ENCODE data around the gene NAGK. TPM values are rescaled to one million over a fixed set of nuclear protein-coding genes. Genes with fewer than 3 reads are reported as not detected.
"Not testable (repeated sequence)": the region's sequence is repeated elsewhere in the genome, so short reads cannot be mapped to it uniquely, and the experiment has no call there.

The NAGK gene
- total and polyA plus RNA-seq, 2 of the 8 experiments (the other 6 are each of a cell fraction or from before 2014, with no cell fraction given): 57.9 to 59.9 TPM

GRCh38 chr2:71083297-71083696, 14.8 kb downstream of the NAGK start:
- not testable (repeated sequence) for H4K91ac ChIP-seq (replicated peaks; ENCODE audit: insufficient read length, low read length); H2BK120ac ChIP-seq (replicated peaks; ENCODE audit: low read depth, low read length); H2BK20ac ChIP-seq (ENCODE audit: low read length); H3K27ac ChIP-seq (ENCODE audit: low read depth, low read length); H3K36me3 ChIP-seq (ENCODE audit: control insufficient read depth in 2 of 4, insufficient read depth in 4 of 4, low read length in 3 of 4); H3K4me3 ChIP-seq (ENCODE audit: extremely low read depth in 1 of 4, insufficient read depth in 2 of 4, low read depth in 3 of 4, low read length in 4 of 4); H2BK15ac ChIP-seq (ENCODE audit: low read length); H2AK5ac ChIP-seq (ENCODE audit: low read depth, low read length); H3K79me2 ChIP-seq (ENCODE audit: control insufficient read depth in 1 of 2, insufficient read depth in 2 of 2, low read length in 2 of 2); H4K20me1 ChIP-seq (replicated peaks in 1 of 2; ENCODE audit: control insufficient read depth in 1 of 2, insufficient read depth in 2 of 2, low read length in 2 of 2); H3K4ac ChIP-seq (replicated peaks; ENCODE audit: insufficient read length, low read depth, low read length); H3K79me1 ChIP-seq (ENCODE audit: low read depth, low read length); H3K56ac ChIP-seq (replicated peaks; ENCODE audit: insufficient read length, low read depth, low read length); DNase-seq (ENCODE audit: low read depth in 1 of 2, low spot score in 2 of 2); H4K5ac ChIP-seq (ENCODE audit: insufficient read length, low read depth, low read length); H3K9me3 ChIP-seq (ENCODE audit: insufficient read depth in 2 of 2, low read depth in 1 of 2, low read length in 1 of 2); H2AFZ ChIP-seq (ENCODE audit: low read length); H3K23me2 ChIP-seq (ENCODE audit: low read depth, low read length); H3K18ac ChIP-seq (ENCODE audit: extremely low read depth, low read length); H2BK5ac ChIP-seq (ENCODE audit: low read depth, low read length); H3K9ac ChIP-seq (replicated peaks in 1 of 4; ENCODE audit: extremely low read depth in 1 of 4, low read depth in 3 of 4, low read length in 3 of 4); H4K8ac ChIP-seq (ENCODE audit: extremely low read depth, insufficient read depth, low read length); FAIRE-seq; H3K23ac ChIP-seq (ENCODE audit: insufficient read length); H3K4me2 ChIP-seq (ENCODE audit: insufficient read depth in 1 of 2, low read depth in 2 of 2, low read length in 2 of 2); H3K14ac ChIP-seq (ENCODE audit: insufficient read length); H3K27me3 ChIP-seq (replicated peaks in 1 of 4; ENCODE audit: control insufficient read depth in 3 of 4, extremely low read depth in 1 of 4, insufficient read depth in 3 of 4, low read length in 3 of 4); H2BK12ac ChIP-seq (ENCODE audit: low read depth, low read length)
- POLR2A ChIA-PET (ENCODE audit: partially characterized antibody): interaction anchor here (4.8 kb wide), 1 partner anchor 12 kb away, joined by 19 read pairs; no protein-coding TSS in a partner anchor
- H3K4me1 ChIP-seq (replicated peaks in 1 of 4; ENCODE audit: control insufficient read depth in 3 of 4, insufficient read depth in 4 of 4, low read length in 3 of 4): peaks cover 7 to 10% (median 7%) of the 10 kb centered on the region in 4 experiments
- WGBS, 2 experiments (ENCODE audit: extremely low coverage in 1 of 2, insufficient coverage in 1 of 2, insufficient read length in 1 of 2, insufficient replicate concordance in 2 of 2, low coverage in 1 of 2, low lambda C conversion rate in 2 of 2, missing lambda C conversion rate in 1 of 2): no CpG with 5 or more reads among the region's 3 CpGs
- CTCF ChIA-PET (ENCODE audit: partially characterized antibody): interaction anchor here (1.2 to 2.6 kb wide), 4 partner anchors 12 to 81 kb away, joined by 3 to 12 read pairs (median 4); partner anchors contain the start of gene NAGK

All from H1 (cell line).